Heart left ventricle (tissue), 16 donors: Measurements from ENCODE around the gene HTR1D. TPM values are rescaled to one million over a fixed set of nuclear protein-coding genes. Genes with fewer than 3 reads are reported as not detected.

ENCODE experiments used
- ATAC-seq, 4 donors: fragments of 200-7000 bp; cut with Tn5 transposase; one replicate each; pipeline ENCODE4 v1.9.1; 2020 to 2022; ENCODE audit warnings: moderate library complexity in 4 of 4, mild to moderate bottlenecking in 3 of 4, moderate number of reproducible peaks in 1 of 4
- DNase-seq, 5 donors: peaks; one replicate each; pipeline ENCODE4 v3.0.0-alpha.2; 2020
- H3K27ac ChIP-seq, 12 donors: fragments of 200-600 bp; sonication (generic) in 4 of 12; one replicate each; pipeline versions ENCODE4 v1.5.0 to v1.8.0; 2016 to 2022; ENCODE audit warnings: mild to moderate bottlenecking in 2 of 12
- H3K27me3 ChIP-seq, 9 donors: fragments of 200-600 bp; sonication (generic) in 2 of 9; one replicate each; pipeline versions ENCODE4 v1.5.1 to v1.8.0; 2016 to 2022; ENCODE audit warnings: mild to moderate bottlenecking in 3 of 9
- H3K36me3 ChIP-seq, 9 donors: fragments of 200-600 bp; sonication (generic) in 2 of 9; one replicate each; pipeline versions ENCODE4 v1.5.0 to v1.8.0; 2018 to 2022; ENCODE audit warnings: mild to moderate bottlenecking in 2 of 9
- H3K4me1 ChIP-seq, 12 donors: fragments of 200-600 bp; sonication (generic) in 4 of 12; one replicate each; pipeline versions ENCODE4 v1.5.0 to v1.8.0; 2016 to 2022; ENCODE audit warnings: mild to moderate bottlenecking in 3 of 12
- H3K4me3 ChIP-seq, 12 donors: fragments of 200-600 bp; sonication (generic) in 4 of 12; one replicate each; pipeline versions ENCODE4 v1.5.0 to v1.8.0; 2017 to 2022; ENCODE audit warnings: mild to moderate bottlenecking in 9 of 12, moderate library complexity in 4 of 12
- H3K9me3 ChIP-seq, 12 donors: fragments of 200-600 bp; sonication (generic) in 4 of 12; one replicate each; pipeline versions ENCODE4 v1.5.0 to v1.8.0; 2016 to 2022; ENCODE audit warnings: mild to moderate bottlenecking in 1 of 12
- POLR2A ChIP-seq, 2 donors: fragments of 450-650 bp; IDR thresholded peaks; one replicate each; pipeline ENCODE4 v1.6.1; 2017; ENCODE audit warnings: antibody characterized with exemption in 2 of 2, mild to moderate bottlenecking in 2 of 2, moderate library complexity in 2 of 2
- WGBS, 4 donors: extraction: QIAGEN DNeasy Blood & Tissue Kit in 2 of 4; methylation state at CpG; one replicate each; pipeline versions ENCODE4 v1.1.5 to v1.1.7; 2013 to 2018; 5-methylcytosine and 5-hydroxymethylcytosine counted together
- intact Hi-C, 10 donors: fragments of 100-400 bp; cut with DNase I; formaldehyde crosslinking; loops; one replicate each; pipeline versions ENCODE4 v1.11.1 to v1.14.2; 2022
- polyA plus RNA-seq, 2 donors: library from polyadenylated mRNA; stranded (reverse); fragments of 200-250 nt; gene quantifications; one replicate each; pipeline ENCODE4 v1.2.3, GENCODE V29; 2013
- total RNA-seq, 9 donors: library from RNA; depleted of rRNA in 2 of 9; stranded (reverse); fragments of >200 nt in 2 of 9; fragmentation: NEBNext Ultra II Directional in 3 of 9; extraction: Animal tissue kit (Norgen Biotek cat#: 25700) in 3 of 9; gene quantifications; one replicate each; pipeline versions ENCODE4 v1.1.0 to v1.2.4, GENCODE V29; 2016 to 2023
- TF ChIP-seq, protein P1 (sequence below), 12 donors: fragments of 200-600 bp; sonication (generic) in 4 of 12; IDR thresholded peaks; one replicate each; pipeline versions ENCODE4 v1.5.0 to v1.8.0; 2018 to 2022; ENCODE audit warnings: antibody characterized with exemption in 12 of 12, mild to moderate bottlenecking in 5 of 12
- donor health status: ischemic (EF 13 %, LVEDD 7.1; RV severe dilation, severe dysfunction).
- donor health status: healthy with polysubstance abuse.
- donor health status: DM: no; HTN: yes; CAD: no.
- donor health status: DM: no; HTN: no; CAD: no.
- donor health status: ischemic (EF 25% LVEDD 6.9; RV normal size, moderate dysfunction).
- donor health status: ischemic (EF 25% LVEDD 5.7; RV mildly dilated, moderate dysfunction).
- donor health status: healthy.
- donor health status: DM: yes; HTN: yes; CAD: no.
- donor health status: ischemic (EF 35%, LVEDD 5.7; RV mildly dilated, moderate dysfunction).
- donor health status: nonischemic (EF 11% LVEDD 7.7; RV severe dilation, severe dysfunction).
- donor health status: DM: yes; HTN: yes; CAD: no.
- donor health status: PGD.
- donor health status: ischemic (EF 29% LVEDD 5.4; RV normal size, mild dysfunction).
- donor health status: nonischemic (EF 23%, LVEDD 6.1; RV moderate dilation, normal function).

HTR1D gene
- total and polyA plus RNA-seq, 11 donors = 0.01 to 0.16 (median 0.07) TPM; not detected in 7

DNA sequence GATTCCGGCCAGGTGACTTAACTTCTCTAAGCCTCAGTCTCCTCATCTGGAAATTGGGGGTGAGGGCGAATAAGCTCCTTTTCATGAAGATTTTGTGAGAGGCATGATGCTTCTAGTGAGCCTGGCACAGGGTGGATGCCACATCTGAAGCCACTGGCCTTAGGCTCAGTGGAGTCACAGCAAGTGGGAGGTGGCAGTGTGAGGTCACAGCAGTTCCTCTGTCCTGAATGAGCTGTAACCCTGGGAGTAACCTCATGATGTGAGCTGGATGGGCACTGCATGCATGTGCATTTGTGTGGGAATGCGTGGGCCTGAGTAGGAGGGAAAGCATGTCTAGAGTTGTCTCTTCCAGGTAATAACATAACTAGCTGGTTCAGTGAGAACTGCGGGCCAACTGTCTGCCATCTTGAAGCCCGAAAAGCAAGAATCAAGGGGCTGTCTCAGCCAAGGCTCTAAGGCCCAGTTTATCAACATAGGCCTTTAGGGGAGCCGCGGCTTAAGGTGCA is 27.0 kb upstream of the HTR1D start:
- ATAC-seq = no peak
- H3K27me3 ChIP-seq = peaks cover 0 to 5% (median 0%) of the 10 kb centered on the region in 9 donors
- WGBS, 4 donors = 88 to 98% (median 96%) methylated on average over 7 of the region's 7 CpGs
- DNase-seq = no peak
- no peak for TF ChIP-seq POLR2A (IDR thresholded peaks at IDR 0.05)
- TF ChIP-seq, protein P1, sequence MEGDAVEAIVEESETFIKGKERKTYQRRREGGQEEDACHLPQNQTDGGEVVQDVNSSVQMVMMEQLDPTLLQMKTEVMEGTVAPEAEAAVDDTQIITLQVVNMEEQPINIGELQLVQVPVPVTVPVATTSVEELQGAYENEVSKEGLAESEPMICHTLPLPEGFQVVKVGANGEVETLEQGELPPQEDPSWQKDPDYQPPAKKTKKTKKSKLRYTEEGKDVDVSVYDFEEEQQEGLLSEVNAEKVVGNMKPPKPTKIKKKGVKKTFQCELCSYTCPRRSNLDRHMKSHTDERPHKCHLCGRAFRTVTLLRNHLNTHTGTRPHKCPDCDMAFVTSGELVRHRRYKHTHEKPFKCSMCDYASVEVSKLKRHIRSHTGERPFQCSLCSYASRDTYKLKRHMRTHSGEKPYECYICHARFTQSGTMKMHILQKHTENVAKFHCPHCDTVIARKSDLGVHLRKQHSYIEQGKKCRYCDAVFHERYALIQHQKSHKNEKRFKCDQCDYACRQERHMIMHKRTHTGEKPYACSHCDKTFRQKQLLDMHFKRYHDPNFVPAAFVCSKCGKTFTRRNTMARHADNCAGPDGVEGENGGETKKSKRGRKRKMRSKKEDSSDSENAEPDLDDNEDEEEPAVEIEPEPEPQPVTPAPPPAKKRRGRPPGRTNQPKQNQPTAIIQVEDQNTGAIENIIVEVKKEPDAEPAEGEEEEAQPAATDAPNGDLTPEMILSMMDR (IDR thresholded peaks at IDR 0.05) = no peak
- no peaks in the 10 kb centered on the region for H3K4me1 ChIP-seq
- intact Hi-C loops = no loop called here
- H3K27ac ChIP-seq = no peak overlapping the region
- H3K36me3 ChIP-seq = no peaks in the 10 kb centered on the region
- H3K9me3 ChIP-seq = no peaks in the 10 kb centered on the region
- no peak overlapping the region for H3K4me3 ChIP-seq

DNA sequence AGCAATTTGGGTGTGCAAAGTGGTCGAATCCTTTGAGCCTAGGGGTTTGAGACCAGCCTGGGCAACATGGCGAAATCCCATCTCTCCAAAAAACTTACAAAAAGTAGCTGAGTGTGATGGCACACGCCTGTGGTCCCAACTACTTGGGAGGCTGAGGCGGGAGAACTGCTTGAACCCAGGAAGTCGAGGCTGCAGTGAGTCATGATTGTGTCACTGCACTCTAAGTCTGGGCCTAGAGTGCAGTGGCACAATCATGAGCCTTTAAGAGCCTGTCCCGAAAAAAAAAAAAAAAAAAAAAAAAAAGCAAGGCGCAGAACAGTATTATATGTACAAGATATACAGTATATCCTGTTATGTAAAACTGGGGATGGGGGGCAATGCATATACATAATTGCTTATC is 25.1 kb upstream of the HTR1D start:
- H3K4me3 ChIP-seq = no peak overlapping the region
- no peaks in the 10 kb centered on the region for H3K9me3 ChIP-seq
- intact Hi-C loops = no loop called here
- H3K27ac ChIP-seq = no peak overlapping the region
- 88 to 91% (median 90%) methylated on average over 7 of the region's 7 CpGs for WGBS, 4 donors
- H3K27me3 ChIP-seq = peaks cover 0 to 5% (median 0%) of the 10 kb centered on the region in 9 donors
- no peaks in the 10 kb centered on the region for H3K36me3 ChIP-seq
- H3K4me1 ChIP-seq = no peaks in the 10 kb centered on the region
- DNase-seq (no peak), ATAC-seq (no peak)
- no peak for TF ChIP-seq POLR2A (IDR thresholded peaks at IDR 0.05)
- TF ChIP-seq, protein P1 (IDR thresholded peaks at IDR 0.05) = no peak

DNA sequence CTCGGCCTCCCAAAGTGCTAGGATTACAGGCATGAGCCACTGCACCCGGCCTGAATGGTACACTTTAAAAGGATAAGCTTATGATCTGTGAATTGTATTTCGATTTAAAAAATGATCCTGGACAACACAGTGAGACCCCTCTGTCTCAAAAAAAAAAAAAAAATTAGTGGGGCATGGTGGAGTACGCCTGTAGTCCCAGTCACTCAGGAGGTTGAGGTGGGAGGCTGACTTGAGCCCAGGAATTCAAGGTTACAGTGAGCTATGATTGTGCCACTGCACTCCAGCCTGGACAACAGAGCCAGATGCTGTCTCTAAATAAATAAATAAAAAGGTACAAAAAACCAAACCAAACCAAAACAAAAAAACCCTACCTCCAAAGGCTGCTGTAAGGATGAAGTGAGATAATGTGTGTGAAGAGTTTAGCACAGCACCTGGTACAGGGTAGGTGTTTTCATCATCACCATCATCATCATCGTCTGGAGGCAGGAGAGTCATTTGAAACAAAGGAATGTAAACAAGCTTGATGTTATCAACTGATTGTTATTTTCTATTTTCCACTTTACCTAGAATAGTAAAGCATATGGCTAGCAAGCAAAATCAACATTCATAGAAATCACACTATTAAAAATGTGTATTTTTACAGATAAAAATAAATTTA is 22.5 kb upstream of the HTR1D start:
- Histone ChIP-seq H3K9me3 (no peaks in the 10 kb centered on the region), H3K27me3 (peaks cover 0 to 5% (median 0%) of the 10 kb centered on the region in 9 donors), H3K4me1 (no peaks in the 10 kb centered on the region), H3K36me3 (no peaks in the 10 kb centered on the region), H3K4me3 (no peak overlapping the region), H3K27ac (no peak overlapping the region)
- no peak for TF ChIP-seq POLR2A (IDR thresholded peaks at IDR 0.05)
- TF ChIP-seq, protein P1 (IDR thresholded peaks at IDR 0.05) = no peak
- 88 to 93% (median 90%) methylated on average over 5 of the region's 5 CpGs for WGBS, 4 donors
- DNase-seq = no peak
- intact Hi-C loops = no loop called here
- no peak for ATAC-seq

DNA sequence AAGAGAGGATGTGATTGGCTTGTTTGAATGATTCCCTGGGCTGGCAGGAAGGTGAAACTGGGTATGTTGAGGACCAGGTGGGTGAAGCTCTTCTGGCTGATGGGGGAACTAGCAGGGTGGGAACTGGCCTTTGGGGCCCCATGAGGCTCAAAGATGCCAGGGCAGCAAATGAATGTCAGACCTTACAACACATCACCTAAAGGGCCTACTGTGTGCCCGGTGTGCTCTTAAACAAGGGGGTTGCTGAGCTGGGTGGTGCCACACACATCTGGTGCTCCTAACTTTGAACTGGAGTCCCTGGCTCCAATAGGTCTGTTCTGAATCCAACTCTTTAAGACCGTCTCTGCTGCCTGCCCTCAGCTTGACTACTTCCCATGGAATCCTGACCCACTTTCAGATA is 21.3 kb upstream of the HTR1D start:
- TF ChIP-seq, protein P1 (IDR thresholded peaks at IDR 0.05) = no peak
- TF ChIP-seq POLR2A (IDR thresholded peaks at IDR 0.05) = no peak
- no peaks in the 10 kb centered on the region for H3K4me1 ChIP-seq
- 75 to 93% (median 92%) methylated on average over 2 of the region's 2 CpGs for WGBS, 4 donors
- peaks cover 0 to 5% (median 0%) of the 10 kb centered on the region in 9 donors for H3K27me3 ChIP-seq
- intact Hi-C loops = no loop called here
- H3K27ac ChIP-seq = no peak overlapping the region
- no peaks in the 10 kb centered on the region for H3K36me3 ChIP-seq
- no peaks in the 10 kb centered on the region for H3K9me3 ChIP-seq
- ATAC-seq (no peak), DNase-seq (no peak)
- no peak overlapping the region for H3K4me3 ChIP-seq
